CD4-positive, alpha-beta T cell treated with Interleukin-4 for 4 hours (primary cell): ENCODE measurements around the gene TANC2.
A peak's percentile ranks its signal among the peaks of the same experiment; 100 is the strongest.

ENCODE experiments used
- DNase-seq: peaks from one replicate; pipeline ENCODE4 v3.0.0-alpha.2; 2020

TANC2 gene

GRCh38 chr17:62965686-62966425, at the start of gene TANC2:
Gene TANC2 (plus strand): TSS chr17:62966235. CDS start chr17:63009560, 43,325 bp downstream.
- DNase-seq = peak; percentile 84

- no peak for DNase-seq
These were observed 49.1 kb upstream of the TANC2 start for GRCh38 chr17:62916684-62917571.

DNA sequence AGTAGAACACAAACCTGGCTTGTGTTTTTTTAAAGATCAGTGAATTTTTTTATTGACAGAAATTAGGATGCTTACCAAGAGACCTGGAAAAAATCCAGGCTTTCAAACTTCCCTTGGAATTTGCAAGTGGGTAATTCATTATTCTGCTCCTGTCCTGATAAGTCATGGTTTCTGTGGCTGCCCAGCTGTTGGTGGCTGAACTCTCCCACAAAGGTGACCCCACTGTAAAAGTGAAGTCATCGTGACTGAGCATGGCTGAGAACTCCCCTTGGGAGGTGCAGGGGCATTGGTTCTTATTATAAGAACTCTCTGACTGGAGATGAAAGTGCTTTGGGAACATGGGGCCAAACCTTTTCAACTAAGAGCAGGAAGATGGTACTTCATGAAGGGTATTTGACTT, 46.6 kb upstream of the TANC2 start:
- DNase-seq = no peak

GRCh38 chr17:62920300-62920699, 45.7 kb upstream of the TANC2 start:
- no peak for DNase-seq

GRCh38 chr17:62921817-62922216, 44.2 kb upstream of the TANC2 start:
- DNase-seq = no peak

DNA sequence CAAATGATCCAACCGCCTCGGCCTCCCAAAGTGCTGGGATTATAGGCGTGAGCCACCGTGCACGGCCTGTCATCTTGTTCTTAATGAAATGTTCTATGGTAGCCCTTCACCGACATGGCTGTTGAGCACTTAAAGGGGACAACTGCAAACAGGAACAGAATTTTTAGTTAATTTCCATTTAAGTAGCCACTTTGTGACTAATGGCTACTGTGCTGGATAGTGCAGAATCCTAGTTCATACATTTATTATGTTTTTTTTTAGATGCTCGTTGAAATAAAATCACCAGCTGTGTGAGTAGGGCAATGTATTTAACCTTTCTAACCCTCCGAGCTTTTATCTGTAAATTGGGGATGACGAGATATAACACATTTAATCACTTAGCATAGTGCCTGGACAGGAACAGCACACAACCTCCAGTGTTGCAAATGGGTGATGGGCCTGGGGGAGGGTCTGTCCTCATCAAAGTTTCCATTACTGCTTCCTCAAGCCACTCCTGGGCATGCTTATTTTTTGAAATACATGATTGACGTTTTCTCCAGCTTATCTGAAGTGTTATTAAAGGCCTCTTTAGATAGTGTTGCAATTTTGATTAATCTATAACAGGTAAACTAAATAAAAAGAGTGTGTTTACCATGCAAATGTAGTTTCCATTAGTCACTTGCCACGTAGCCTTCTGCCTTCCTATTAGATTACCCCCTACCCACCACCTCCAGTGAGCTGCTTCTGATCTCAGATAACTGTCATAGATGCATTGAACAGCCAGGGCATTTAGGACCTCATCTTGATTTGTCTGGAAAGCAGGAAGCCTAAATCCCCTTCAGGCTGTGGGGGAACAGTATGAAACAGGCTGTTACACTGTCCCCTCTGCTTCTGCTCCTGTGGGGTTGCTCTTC, 42.5 kb upstream of the TANC2 start:
- no peak for DNase-seq

- no peak for DNase-seq
These were observed 40.7 kb upstream of the TANC2 start for GRCh38 chr17:62925267-62925836.

DNA sequence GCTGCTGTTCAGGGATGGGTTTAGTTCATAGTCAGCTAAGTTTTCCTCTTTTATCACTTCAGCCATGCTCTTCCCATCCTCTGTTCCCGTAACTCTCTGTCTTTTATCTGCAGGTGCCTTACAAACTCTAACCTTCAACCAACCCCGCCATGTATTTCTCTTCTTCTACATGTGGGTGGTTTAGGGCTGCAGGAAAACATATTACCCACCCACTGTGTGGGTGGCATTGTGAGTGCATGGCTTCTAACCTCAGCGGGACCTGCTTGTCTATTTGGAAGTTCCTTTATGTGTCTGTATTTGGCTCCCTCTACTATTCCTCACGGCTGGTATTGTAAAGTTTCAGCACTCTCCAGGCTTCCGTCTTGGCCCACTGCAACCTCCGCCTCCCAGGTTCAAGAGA, 39.0 kb upstream of the TANC2 start:
- no peak for DNase-seq

GRCh38 chr17:62929320-62929719, 36.7 kb upstream of the TANC2 start:
- DNase-seq = no peak

- no peak for DNase-seq
These were observed 34.9 kb upstream of the TANC2 start for GRCh38 chr17:62931101-62931500.

DNA sequence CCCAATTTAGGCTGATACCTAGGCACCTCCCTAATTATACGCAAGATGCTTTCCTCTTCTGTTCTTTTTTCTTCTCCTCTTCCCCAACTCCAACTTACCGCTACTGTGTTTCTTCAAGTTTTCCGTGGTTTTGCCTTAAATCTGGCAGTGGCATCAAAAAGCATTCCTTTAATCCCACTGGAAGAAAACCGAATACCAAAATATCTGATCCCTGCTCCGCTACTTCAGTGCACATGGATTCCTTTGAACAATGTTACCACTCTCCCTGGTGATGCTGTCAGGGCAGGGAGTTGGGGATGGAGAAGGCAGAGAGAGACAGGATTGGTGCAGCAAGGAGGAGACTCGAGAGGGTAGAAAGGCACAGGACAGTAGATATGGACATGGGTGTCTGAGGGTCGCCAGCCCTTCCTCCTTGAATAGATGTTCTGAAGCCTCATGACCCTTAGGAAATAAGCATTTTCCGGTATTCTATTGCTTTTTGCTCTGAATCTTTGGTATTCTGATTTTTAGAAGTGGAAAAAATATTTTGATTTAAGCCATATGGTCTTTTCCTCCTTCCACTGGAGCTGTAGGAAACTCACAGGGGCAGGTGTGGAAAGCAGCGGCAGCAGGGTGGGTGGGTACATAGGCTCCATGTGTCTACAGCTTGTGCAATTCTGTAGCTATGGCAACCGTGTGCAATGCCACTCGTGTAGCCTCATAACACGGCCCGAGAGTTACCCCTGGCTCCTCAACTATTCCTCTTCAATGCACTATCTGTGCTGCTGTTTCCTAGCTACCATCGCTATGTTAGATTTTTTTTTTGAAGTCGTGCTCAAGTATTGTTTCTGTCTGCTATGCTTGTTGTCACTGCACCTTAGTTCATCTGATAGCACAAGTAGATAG, 32.3 kb upstream of the TANC2 start:
- DNase-seq = no peak

DNA sequence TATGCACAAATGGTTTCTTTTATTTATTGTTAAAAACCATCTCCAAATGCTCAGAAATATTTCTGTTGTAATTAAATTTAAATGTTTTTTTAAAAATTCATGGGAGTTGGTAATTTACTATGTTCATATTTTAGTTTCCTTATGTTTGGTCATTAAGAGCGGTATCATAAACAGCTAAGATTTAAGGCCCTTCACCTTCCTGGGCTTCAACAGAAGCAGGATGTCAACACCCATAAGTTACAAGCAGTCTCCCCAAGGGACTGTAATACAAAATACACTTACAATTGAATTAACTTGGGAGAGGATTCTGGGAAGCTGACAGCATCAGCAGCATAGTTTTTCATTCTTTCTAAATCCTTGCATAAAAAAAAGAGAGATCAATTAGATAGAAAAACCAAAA, 30.9 kb upstream of the TANC2 start:
- DNase-seq = no peak

GRCh38 chr17:62935523-62935922, 30.5 kb upstream of the TANC2 start:
- no peak for DNase-seq

- DNase-seq = no peak
These were observed 28.4 kb upstream of the TANC2 start for GRCh38 chr17:62937606-62938005.

GRCh38 chr17:62941358-62941991, 24.6 kb upstream of the TANC2 start:
- DNase-seq = no peak

DNA sequence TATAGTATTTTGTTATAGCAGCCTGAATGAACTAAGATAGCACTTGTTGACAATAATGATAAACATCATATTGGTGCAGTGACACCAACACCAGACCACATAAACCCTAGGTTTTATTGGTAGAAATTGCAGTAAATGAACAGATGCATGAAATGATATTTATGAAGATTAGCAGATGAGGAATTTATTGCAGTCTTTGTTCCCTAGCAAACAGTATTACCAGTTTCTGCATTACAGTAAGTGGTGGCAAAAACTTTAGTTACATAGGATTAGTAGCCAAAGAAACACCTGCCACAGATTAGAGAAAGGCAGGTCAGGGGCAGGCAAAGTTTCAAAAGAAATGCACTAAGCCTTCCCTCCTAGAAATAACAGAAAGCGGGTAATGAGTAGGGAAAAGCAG, 17.7 kb upstream of the TANC2 start:
- no peak for DNase-seq

DNA sequence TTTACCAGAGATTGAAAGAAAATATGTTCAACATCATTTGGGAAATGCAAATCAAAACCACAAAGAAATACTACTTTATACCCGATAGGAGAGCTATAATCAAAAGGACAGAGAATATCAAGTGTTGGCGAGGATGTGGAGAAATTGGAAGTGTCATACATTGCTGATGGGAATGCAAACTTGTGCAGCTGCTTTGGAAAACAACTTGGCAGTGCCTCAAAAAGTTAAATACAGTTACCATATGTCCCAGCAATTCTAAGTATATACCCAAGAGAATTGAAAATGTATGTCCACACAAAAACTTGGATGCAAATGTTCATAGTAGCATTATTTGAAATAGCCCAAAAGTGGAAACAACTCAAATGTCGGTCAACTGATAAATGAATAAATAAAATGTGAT, 17.0 kb upstream of the TANC2 start:
- no peak for DNase-seq

- no peak for DNase-seq
These were observed 16.0 kb upstream of the TANC2 start for GRCh38 chr17:62950067-62950466.

DNA sequence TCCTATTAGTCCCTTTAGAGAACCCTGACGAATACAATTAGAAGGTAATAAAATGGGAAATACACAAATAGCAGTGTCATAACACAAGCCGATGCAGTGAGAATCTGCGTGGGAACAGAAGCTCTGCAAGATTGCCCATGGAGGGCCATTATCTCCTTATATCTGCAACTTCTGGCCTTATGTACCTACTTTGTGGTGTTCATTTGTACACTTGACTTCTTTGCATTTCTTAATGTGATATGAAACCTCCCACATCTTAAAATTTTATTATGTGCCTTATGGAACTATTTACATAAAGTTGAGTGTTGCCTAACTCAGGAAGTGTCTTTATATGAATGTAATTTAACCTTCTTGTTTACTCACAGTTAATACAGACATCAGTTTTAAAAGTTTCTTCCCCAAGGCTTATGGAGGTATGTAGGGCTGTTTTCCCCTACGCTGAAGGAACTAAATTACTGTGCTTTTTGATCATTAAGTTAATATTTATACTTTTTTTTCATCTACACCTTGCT, 10.1 kb upstream of the TANC2 start:
- no peak for DNase-seq

DNA sequence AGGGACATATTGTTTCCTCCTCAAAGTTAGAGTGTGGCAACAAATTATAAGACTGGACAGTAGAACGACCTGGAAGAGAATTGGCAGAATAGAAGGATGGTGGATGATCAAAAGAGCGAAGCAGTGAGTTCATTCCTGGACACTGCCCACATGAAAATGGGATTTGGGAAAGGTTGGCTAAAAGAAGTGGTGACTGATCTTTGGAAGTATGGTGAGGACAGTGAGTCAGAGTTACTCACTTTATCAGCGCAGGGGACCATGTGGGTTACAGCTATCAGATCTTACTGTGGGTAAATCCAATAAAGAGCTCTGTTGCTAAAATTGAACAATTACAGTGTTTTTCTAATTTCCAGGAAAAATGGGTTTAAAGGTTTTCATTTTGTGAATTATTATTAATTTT, 2.7 kb upstream of the TANC2 start:
- no peak for DNase-seq

DNA sequence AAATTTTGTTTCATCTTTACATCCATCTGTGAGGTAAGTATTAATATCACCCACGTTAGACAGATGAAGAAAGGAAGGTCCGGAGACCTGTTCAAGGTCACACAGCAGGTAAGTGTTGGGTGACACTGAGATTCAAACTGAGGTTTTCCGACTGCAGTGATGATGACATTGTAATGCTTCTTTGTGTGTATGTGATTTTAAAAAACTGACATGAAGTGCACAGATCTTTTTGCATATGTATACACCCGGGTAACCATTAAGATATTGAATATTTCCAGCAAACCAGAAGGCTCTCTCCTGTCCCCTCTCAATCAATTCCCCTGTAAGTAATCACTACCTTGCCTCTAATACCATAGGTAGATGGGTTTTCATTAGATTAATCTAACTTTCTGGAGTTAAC, 1.5 kb upstream of the TANC2 start:
- DNase-seq = no peak
